HFFc6 (cell line): ENCODE measurements around the gene THADA. TPM values are rescaled to one million over a fixed set of nuclear protein-coding genes. Genes with fewer than 3 reads are reported as not detected.
A peak's percentile ranks its signal among the peaks of the same experiment; 100 is the strongest.

Source experiments
- DNase-seq: peaks from one replicate; pipeline ENCODE4 v3.0.0-alpha.2; 2018
- H3K27ac Mint-ChIP-seq: 2 replicates; pipeline ENCODE4 v1.8.0; 2020; ENCODE audit warnings: mild to moderate bottlenecking, mixed read lengths
- H3K27me3 Mint-ChIP-seq: 2 replicates; pipeline ENCODE4 v1.8.0; 2021; ENCODE audit warnings: mild to moderate bottlenecking, moderate library complexity, mixed read lengths; ENCODE audit not compliant: insufficient read depth
- H3K36me3 Mint-ChIP-seq: 2 replicates; pipeline ENCODE4 v1.8.0; 2021; ENCODE audit warnings: low read depth, mixed read lengths
- H3K4me1 Mint-ChIP-seq: 2 replicates; pipeline ENCODE4 v1.8.0; 2020; ENCODE audit warnings: low read depth, mixed read lengths
- H3K4me3 Mint-ChIP-seq: 2 replicates; pipeline ENCODE4 v1.8.0; 2020; ENCODE audit warnings: mild to moderate bottlenecking, moderate library complexity, mixed read lengths
- H3K9me3 Mint-ChIP-seq: 2 replicates; pipeline ENCODE4 v1.8.0; 2020; ENCODE audit warnings: mild to moderate bottlenecking, mixed read lengths
- CTCF ChIP-seq: fragments of 200-600 bp; sonication (generic); IDR thresholded peaks from 2 replicates; pipeline ENCODE4 v1.5.0; 2021; ENCODE audit warnings: antibody characterized with exemption, mild to moderate bottlenecking
- total RNA-seq, 6 experiments: library from RNA; stranded (reverse); fragmentation: NEBNext Ultra II Directional; extraction: Animal tissue kit (Norgen Biotek cat#: 25700); gene quantifications; 2 replicates in 1 of 6; 3 replicates in 5 of 6; pipeline ENCODE4 v1.2.3, GENCODE V29; 2021

THADA gene
- total RNA-seq, 6 experiments from 2014 or later = 14.3 to 20.5 (median 17.3) TPM

- Mint-ChIP-seq H3K4me3 (no peak overlapping the region), H3K36me3 (no peaks in the 10 kb centered on the region), H3K27me3 (no peaks in the 10 kb centered on the region; the same call in 1 of the 2 replicates), H3K4me1 (peaks cover 20% of the 10 kb centered on the region), H3K27ac (no peak overlapping the region), H3K9me3 (no peaks in the 10 kb centered on the region)
- DNase-seq = no peak
- no peak for TF ChIP-seq CTCF
Observed at GRCh38 chr2:43186321-43186678, 409.5 kb downstream of the THADA start.

- H3K4me3 Mint-ChIP-seq = no peak overlapping the region
- H3K4me1 Mint-ChIP-seq = peaks cover 20% of the 10 kb centered on the region
- no peak for TF ChIP-seq CTCF
- no peaks in the 10 kb centered on the region; the same call in 1 of the 2 replicates for H3K27me3 Mint-ChIP-seq
- DNase-seq = no peak
- H3K27ac Mint-ChIP-seq = peak overlapping the region; percentile 10; the same call in 1 of the 2 replicates
- no peaks in the 10 kb centered on the region for H3K36me3 Mint-ChIP-seq
- no peaks in the 10 kb centered on the region for H3K9me3 Mint-ChIP-seq
Observed at GRCh38 chr2:43185146-43185545, 410.7 kb downstream of the THADA start.

- H3K9me3 Mint-ChIP-seq = no peaks in the 10 kb centered on the region
- TF ChIP-seq CTCF = no peak
- no peaks in the 10 kb centered on the region; the same call in 1 of the 2 replicates for H3K27me3 Mint-ChIP-seq
- H3K27ac Mint-ChIP-seq = peak overlapping the region; percentile 87
- H3K36me3 Mint-ChIP-seq = no peaks in the 10 kb centered on the region
- no peak overlapping the region; the same call in 1 of the 2 replicates for H3K4me3 Mint-ChIP-seq
- H3K4me1 Mint-ChIP-seq = peaks cover 21% of the 10 kb centered on the region
- DNase-seq = peak; percentile 79
Observed at GRCh38 chr2:43184339-43184895, 411.4 kb downstream of the THADA start.

- no peak for TF ChIP-seq CTCF
- no peak for DNase-seq
- H3K27me3 Mint-ChIP-seq = no peaks in the 10 kb centered on the region; the same call in 1 of the 2 replicates
- H3K27ac Mint-ChIP-seq = peak overlapping the region; percentile 14; the same call in 1 of the 2 replicates
- H3K9me3 Mint-ChIP-seq = no peaks in the 10 kb centered on the region
- no peaks in the 10 kb centered on the region for H3K36me3 Mint-ChIP-seq
- no peak overlapping the region for H3K4me3 Mint-ChIP-seq
- H3K4me1 Mint-ChIP-seq = peaks cover 28% of the 10 kb centered on the region
Observed at GRCh38 chr2:43183743-43184142, 412.1 kb downstream of the THADA start.

GRCh38 chr2:43180897-43181296, 414.9 kb downstream of the THADA start:
- H3K36me3 Mint-ChIP-seq = no peaks in the 10 kb centered on the region; the same call in 1 of the 2 replicates
- DNase-seq = no peak
- H3K9me3 Mint-ChIP-seq = no peaks in the 10 kb centered on the region
- peaks cover 34% of the 10 kb centered on the region for H3K4me1 Mint-ChIP-seq
- no peak overlapping the region for H3K4me3 Mint-ChIP-seq
- H3K27ac Mint-ChIP-seq = no peak overlapping the region
- TF ChIP-seq CTCF = no peak
- H3K27me3 Mint-ChIP-seq = no peaks in the 10 kb centered on the region; the same call in 1 of the 2 replicates

Other genes starting within 250 kb of the THADA start
- gene PLEKHH2, start 41.2 kb upstream of the THADA start, total RNA-seq = under 1 TPM in 5 of 6 experiments, not detected in 1; 0.09 to 0.33 (median 0.24) TPM
- not detected for gene C1GALT1C1L, start 80.4 kb upstream of the THADA start, total RNA-seq
- gene DYNC2LI1, start 178.0 kb upstream of the THADA start, total RNA-seq = 10 to 100 TPM in 3 of 6 experiments, 1 to 10 TPM in 3; 8.4 to 12.3 (median 10.0) TPM
- not detected for gene ABCG5, start 242.8 kb upstream of the THADA start, total RNA-seq
- gene ABCG8, start 242.9 kb upstream of the THADA start, total RNA-seq = not detected